Ramos (cell line): ENCODE data around the gene PER3.
"Not testable (repeated sequence)": the region's sequence is repeated elsewhere in the genome, so short reads cannot be mapped to it uniquely, and the experiment has no call there.

Experiments used
- in situ Hi-C: fragments of 300-500 bp; cut with MboI; formaldehyde crosslinking; loops from one replicate; pipeline ENCODE4 v1.14.3; 2022; ENCODE audit warnings: low sequenced_read_pairs; ENCODE audit not compliant: unreplicated experiment

Gene PER3

GRCh38 chr1:7777591-7777990 is 6.5 kb upstream of the PER3 start:
- in situ Hi-C loops: no loop called here

- in situ Hi-C loops: no loop called here
Observed at GRCh38 chr1:7778133-7778628, 5.9 kb upstream of the PER3 start.

- in situ Hi-C loops: no loop called here
Observed at GRCh38 chr1:7780976-7781375, 3.1 kb upstream of the PER3 start.

- in situ Hi-C loops: no loop called here
Observed at GRCh38 chr1:7781501-7781900, 2.6 kb upstream of the PER3 start.

GRCh38 chr1:7781923-7782495 is 2.1 kb upstream of the PER3 start:
- in situ Hi-C loops: no loop called here

GRCh38 chr1:7783178-7783711 is 846 bp upstream of the PER3 start:
- in situ Hi-C loops: no loop called here

- in situ Hi-C loops: no loop called here
Observed at GRCh38 chr1:7784492-7785071, 491 bp downstream of the PER3 start.

GRCh38 chr1:7785108-7785507 is 1.0 kb downstream of the PER3 start:
- in situ Hi-C loops: no loop called here

- in situ Hi-C loops: no loop called here
Observed at GRCh38 chr1:7786795-7787194, 2.7 kb downstream of the PER3 start.

GRCh38 chr1:7789828-7790227 is 5.7 kb downstream of the PER3 start:
- in situ Hi-C loops: no loop called here

GRCh38 chr1:7791027-7791426 is 6.9 kb downstream of the PER3 start:
- in situ Hi-C loops: not testable (repeated sequence)

GRCh38 chr1:7795406-7795805 is 11.3 kb downstream of the PER3 start:
- in situ Hi-C loops: no loop called here

- in situ Hi-C loops: no loop called here
Observed at GRCh38 chr1:7805460-7805859, 21.4 kb downstream of the PER3 start.

GRCh38 chr1:7808253-7808844 is 24.3 kb downstream of the PER3 start:
- in situ Hi-C loops: no loop called here

- in situ Hi-C loops: no loop called here
Observed at GRCh38 chr1:7809742-7810141, 25.7 kb downstream of the PER3 start.

- in situ Hi-C loops: no loop called here
Observed at GRCh38 chr1:7810395-7810794, 26.3 kb downstream of the PER3 start.

- in situ Hi-C loops: no loop called here
Observed at GRCh38 chr1:7811476-7811875, 27.4 kb downstream of the PER3 start.

- in situ Hi-C loops: no loop called here
Observed at GRCh38 chr1:7813677-7814373, 29.7 kb downstream of the PER3 start.

GRCh38 chr1:7821282-7821681 is 37.2 kb downstream of the PER3 start:
- in situ Hi-C loops: no loop called here

GRCh38 chr1:7824701-7825100 is 40.6 kb downstream of the PER3 start:
- in situ Hi-C loops: no loop called here

- in situ Hi-C loops: no loop called here
Observed at GRCh38 chr1:7826363-7826762, 42.3 kb downstream of the PER3 start.
